ENCODE results near the gene ABHD1.
"Not testable (repeated sequence)": the region's sequence is repeated elsewhere in the genome, so short reads cannot be mapped to it uniquely, and the experiment has no call there.

The ABHD1 gene

DNA sequence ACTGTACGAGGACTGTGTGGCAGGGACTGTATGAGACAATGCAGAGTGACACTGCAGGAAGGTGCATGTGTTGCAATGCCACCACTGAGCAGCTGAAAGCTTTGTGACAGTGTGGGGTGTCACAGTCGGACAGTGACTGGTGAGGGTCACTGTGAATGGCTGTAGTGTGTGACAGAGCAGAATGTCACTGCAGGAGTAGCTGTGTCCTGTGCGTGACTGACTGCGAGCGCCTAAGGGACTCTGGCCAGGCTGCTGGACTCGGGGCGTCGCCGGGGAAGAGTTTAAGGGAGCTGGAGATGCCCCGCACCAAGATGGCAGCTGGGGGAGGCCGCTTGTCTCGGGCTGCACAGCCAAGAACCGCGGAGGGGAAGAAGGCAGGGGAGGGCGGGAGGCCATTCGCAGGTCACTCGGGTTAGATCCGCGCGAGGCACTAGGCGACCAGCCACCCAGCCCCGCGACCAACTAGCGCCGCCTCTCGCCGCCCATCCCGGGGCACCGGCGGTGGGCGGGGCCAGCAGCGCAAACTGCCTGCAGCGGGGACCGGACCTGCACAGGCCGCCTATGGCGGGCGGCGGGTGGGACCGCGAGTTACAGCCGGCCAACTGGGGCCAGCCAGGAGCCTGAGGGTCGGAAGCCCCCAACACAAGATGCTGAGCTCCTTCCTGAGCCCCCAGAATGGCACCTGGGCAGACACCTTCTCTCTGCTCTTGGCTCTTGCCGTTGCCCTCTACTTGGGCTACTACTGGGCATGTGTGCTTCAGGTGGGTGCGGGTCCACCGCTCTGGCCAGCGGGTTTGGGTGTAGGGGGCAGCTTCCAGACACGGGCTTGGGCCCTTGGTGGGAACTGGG lies at the start of gene ABHD1:
ABHD1 (plus strand) TSS at position 514 of the 849 bp plus-strand sequence; CDS start at position 648, 134 bp downstream.
- peak in 2 of 3 donors; percentile 9 to 44 for DNase-seq (ENCODE audit: low read depth in 2 of 3, low spot score in 1 of 3)

DNA sequence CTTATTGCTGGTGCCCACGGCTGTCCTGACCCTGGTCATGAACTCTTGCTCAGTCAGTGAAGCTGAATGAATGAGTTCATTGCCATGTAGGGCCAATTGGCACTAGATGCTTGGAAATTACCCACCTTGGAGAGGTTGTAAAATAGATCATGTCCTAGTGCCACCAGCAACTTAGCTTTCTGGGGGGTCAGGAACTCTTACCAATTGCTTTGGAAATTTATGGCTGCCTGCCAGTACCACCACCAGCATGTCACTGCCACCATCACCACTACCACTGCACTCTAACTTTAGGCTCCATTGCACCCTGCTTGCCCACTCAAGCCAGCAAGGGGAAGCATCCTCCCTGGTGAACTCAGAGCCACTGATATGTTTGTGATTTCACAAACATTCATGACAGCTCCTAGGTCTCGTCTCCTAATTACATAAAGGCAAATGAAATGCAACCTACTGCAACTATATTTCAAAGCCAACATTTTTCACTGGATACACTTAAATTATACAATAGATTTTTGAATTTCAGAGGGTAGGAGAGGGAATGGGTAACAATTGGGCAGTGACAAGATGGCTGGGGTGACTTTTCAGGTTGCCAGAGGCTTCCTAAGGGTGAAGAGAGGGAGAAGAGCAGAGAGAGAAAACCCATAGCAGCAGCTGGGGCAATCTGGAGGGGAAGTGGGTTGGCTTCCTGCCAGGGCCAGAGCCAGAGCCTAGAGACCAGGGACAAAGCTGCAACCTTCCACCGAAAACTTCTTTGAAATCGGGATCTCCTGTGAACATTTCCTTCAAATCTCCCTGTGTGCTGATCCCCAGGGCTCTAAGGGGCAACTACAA lies 48.7 kb upstream of the ABHD1 start:
- DNase-seq (ENCODE audit: low read depth in 2 of 3, low spot score in 1 of 3) = peak in 1 of 3 donors; percentile 26

DNA sequence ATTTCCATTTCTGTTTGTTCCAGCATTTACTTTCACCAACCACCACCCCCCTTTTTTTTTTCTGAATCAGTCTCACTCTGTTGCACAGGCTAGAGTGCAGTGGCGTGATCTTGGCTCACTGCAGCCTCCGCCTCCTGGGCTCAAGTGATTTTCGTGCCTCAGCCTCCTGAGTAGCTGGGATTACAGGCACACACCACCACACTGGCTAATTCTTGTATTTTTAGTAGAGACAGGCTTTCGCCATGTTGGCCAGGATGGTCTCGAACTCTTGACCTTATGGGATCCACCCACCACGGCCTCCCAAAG lies 48.1 kb upstream of the ABHD1 start:
- not testable (repeated sequence) for DNase-seq (ENCODE audit: low read depth in 2 of 3, low spot score in 1 of 3)

DNA sequence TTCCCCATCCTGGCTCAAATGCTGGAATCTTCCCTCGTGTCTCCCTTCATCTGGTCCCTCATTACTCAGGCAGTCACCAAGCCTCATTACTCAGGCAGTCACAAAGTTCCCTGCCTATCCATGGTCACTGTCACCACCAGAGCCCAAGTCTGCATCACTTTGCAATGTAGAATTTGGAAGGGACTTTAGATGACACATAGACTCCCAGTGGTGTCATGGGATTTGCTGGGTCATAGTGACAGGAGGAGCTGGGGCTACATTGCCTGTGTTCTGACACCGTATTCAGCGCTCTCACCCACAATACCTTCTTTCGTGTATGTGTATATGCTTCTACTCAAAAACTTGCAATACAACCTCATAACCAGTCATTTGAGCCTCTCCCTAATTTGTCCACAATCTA lies 47.3 kb upstream of the ABHD1 start:
- no peak for DNase-seq (ENCODE audit: low read depth in 2 of 3, low spot score in 1 of 3)

DNA sequence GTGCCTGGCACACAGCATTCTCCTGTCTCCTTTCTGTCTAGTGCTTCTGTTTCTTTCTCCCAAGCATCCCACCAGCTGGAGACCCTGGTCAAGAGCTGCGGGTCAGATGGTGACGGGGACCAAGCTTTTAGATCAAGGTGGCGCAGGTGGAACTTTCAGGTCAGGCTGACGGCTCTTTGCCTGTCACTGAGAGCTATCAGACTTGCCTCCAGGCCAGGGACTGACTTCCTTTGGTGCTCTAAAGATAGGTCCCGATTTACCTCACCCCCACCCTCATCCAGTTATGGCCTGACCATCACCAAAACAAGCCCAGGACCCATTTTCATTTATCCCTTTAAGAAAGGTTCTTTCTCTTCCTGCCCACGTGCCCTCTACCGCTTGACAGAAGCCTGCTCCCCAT lies 46.4 kb upstream of the ABHD1 start:
- no peak for DNase-seq (ENCODE audit: low read depth in 2 of 3, low spot score in 1 of 3)

DNA sequence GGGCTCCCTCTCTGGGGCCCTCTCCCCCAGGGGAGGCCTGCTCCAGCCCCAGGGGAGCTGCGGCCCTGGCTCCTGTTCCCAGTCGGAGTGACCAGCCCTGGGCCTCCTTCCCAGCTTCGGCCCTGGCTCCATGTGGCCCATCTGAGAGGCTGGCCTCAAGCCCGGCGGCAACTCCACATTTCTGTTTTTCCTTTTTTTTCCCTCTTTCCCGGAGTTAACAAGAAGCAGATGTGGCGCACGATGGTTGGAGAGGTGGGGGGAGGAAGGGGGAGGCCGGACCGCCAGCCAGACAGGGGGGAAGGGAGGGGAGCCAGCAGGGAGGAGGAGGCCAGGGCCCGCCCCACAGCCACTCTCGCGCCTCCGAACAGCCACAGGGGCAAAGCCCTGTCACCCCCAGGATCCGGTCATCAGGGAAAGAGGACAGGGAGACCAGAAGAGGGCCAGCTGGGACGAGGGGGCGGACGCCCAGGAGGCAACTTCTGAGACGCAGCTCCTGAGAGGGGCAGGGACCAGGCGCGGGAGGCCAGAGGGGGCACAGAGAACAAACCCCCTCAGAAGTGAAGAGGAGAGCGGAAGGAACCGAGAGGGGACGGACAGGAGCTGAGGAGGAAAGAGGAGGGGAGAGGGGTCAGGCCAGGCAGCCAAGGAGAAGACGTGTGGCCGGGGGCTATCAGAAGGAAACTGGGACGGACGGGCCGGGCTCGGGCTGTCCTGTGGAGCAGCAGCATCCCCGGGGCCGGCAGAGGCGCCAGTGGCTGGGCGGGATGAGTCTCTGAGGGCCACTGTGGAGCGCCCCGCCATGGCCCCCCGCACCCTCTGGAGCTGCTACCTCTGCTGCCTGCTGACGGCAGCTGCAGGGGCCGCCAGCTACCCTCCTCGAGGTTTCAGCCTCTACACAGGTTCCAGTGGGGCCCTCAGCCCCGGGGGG lies 45.1 kb upstream of the ABHD1 start, which contains the start of gene EMILIN1:
EMILIN1 (plus strand) TSS at position 349 of the 928 bp plus-strand sequence; CDS start at position 800, 451 bp downstream.
- no peak for DNase-seq (ENCODE audit: low read depth in 2 of 3, low spot score in 1 of 3)

DNA sequence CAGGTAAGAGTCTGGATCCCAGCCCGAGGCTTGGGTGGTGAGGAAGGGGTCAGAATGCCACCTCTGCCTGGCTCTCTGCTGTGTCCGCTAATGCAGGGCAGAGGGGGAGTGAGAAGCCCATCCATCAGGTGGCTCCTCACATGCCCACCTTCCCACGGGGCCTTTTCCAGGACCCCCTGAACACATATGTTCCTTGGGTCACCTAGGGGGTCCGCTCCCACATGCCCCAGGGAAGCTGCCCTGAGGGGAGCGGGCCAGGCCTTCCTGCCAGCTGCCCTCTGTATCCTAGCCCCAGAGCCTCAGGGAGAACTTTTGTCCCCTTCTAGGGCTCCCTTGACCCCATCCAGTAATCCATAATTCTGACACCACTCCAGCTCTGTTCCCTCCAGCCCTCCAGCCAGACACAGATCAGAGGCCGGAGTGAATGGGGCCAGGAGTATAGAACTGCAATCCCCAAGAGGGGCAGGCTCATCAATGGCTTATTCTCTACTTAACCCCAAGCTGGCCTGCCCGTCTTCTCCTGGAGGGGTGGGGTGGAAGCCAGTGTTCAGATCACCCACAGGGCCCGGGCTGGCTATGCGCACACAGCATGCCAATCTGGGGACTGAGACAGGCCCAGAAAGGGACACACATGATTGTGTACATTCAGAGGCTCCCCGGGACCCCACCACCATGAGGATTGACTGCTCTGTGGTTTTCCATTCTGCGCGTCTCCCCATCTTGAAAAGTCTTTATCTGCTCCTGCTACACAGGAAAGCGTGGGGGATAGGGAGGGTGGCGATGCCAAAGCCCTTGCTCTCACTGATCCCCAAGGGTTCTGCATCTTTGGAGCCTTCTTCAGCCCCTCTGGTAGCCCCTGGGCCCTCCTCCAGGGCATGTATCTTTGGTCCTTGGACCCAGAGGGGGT lies 44.1 kb upstream of the ABHD1 start:
- DNase-seq (ENCODE audit: low read depth in 2 of 3, low spot score in 1 of 3) = no peak

DNA sequence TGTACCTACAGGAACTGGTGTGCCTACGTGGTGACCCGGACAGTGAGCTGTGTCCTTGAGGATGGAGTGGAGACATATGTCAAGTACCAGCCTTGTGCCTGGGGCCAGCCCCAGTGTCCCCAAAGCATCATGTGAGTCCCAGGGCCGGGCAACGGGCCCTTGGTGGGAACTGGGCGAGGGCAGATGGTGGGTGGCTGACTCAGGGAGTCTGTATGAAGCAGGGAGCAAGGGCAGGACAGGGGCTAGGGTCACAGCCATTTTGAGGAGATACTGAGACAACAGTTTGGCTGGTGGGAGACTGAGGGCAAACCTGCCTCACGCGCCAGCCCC lies 43.5 kb upstream of the ABHD1 start:
- no peak for DNase-seq (ENCODE audit: low read depth in 2 of 3, low spot score in 1 of 3)

DNA sequence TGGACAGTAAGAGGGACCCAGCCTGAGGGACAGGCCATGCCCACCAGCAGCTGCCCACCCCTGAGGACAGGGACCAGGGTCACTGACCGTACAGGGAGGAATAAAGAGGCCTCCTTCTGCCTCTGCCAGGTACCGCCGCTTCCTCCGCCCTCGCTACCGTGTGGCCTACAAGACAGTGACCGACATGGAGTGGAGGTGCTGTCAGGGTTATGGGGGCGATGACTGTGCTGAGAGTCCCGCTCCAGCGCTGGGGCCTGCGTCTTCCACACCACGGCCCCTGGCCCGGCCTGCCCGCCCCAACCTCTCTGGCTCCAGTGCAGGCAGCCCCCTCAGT lies 43.0 kb upstream of the ABHD1 start:
- DNase-seq (ENCODE audit: low read depth in 2 of 3, low spot score in 1 of 3) = no peak

DNA sequence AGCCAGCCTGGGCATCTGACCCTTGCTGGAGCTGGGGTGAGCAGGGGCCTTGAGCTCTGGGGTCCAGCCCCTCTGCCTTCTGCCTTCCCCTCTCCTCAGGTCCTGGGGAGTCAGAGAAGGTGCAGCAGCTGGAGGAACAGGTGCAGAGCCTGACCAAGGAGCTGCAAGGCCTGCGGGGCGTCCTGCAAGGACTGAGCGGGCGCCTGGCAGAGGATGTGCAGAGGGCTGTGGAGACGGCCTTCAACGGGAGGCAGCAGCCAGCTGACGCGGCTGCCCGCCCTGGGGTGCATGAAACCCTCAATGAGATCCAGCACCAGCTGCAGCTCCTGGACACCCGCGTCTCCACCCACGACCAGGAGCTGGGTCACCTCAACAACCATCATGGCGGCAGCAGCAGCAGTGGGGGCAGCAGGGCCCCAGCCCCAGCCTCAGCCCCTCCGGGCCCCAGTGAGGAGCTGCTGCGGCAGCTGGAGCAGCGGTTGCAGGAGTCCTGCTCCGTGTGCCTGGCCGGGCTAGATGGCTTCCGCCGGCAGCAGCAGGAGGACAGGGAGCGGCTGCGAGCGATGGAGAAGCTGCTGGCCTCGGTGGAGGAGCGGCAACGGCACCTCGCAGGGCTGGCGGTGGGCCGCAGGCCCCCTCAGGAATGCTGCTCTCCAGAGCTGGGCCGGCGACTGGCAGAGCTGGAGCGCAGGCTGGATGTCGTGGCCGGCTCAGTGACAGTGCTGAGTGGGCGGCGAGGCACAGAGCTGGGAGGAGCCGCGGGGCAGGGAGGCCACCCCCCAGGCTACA lies 41.4 kb upstream of the ABHD1 start:
- DNase-seq (ENCODE audit: low read depth in 2 of 3, low spot score in 1 of 3) = no peak

DNA sequence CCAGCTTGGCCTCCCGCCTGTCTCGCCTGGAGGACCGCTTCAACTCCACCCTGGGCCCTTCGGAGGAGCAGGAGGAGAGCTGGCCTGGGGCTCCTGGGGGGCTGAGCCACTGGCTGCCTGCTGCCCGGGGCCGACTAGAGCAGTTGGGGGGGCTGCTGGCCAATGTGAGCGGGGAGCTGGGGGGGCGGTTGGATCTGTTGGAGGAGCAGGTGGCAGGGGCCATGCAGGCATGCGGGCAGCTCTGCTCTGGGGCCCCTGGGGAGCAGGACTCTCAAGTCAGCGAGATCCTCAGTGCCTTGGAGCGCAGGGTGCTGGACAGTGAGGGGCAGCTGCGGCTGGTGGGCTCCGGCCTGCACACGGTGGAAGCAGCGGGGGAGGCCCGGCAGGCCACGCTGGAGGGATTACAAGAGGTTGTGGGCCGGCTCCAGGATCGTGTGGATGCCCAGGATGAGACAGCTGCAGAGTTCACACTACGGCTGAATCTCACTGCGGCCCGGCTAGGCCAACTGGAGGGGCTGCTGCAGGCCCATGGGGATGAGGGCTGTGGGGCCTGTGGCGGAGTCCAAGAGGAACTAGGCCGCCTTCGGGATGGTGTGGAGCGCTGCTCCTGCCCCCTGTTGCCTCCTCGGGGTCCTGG lies 40.7 kb upstream of the ABHD1 start:
- DNase-seq (ENCODE audit: low read depth in 2 of 3, low spot score in 1 of 3) = no peak

DNA sequence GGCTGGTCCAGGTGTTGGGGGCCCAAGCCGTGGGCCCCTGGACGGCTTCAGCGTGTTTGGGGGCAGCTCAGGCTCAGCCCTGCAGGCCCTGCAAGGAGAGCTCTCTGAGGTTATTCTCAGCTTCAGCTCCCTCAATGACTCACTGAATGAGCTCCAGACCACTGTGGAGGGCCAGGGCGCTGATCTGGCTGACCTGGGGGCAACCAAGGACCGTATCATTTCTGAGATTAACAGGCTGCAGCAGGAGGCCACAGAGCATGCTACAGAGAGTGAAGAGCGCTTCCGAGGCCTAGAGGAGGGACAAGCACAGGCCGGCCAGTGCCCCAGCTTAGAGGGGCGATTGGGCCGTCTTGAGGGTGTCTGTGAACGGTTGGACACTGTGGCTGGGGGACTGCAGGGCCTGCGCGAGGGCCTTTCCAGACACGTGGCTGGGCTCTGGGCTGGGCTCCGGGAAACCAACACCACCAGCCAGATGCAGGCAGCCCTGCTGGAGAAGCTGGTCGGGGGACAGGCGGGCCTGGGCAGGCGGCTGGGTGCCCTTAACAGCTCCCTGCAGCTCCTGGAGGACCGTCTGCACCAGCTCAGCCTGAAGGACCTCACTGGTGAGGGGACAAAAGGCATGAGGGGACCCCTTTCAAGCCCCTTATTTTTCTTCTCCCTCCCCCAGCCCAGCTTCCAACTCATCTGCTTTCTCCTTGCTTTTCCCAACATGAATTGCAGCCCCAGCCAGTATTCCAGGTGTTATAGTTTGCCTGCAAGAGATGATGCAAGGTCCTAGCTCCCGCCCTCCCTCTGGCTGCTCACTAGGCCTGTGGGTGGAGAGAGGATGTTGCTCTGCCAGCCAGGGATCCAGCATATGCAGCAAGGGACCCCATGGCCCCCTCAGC lies 40.0 kb upstream of the ABHD1 start:
- no peak for DNase-seq (ENCODE audit: low read depth in 2 of 3, low spot score in 1 of 3)

DNA sequence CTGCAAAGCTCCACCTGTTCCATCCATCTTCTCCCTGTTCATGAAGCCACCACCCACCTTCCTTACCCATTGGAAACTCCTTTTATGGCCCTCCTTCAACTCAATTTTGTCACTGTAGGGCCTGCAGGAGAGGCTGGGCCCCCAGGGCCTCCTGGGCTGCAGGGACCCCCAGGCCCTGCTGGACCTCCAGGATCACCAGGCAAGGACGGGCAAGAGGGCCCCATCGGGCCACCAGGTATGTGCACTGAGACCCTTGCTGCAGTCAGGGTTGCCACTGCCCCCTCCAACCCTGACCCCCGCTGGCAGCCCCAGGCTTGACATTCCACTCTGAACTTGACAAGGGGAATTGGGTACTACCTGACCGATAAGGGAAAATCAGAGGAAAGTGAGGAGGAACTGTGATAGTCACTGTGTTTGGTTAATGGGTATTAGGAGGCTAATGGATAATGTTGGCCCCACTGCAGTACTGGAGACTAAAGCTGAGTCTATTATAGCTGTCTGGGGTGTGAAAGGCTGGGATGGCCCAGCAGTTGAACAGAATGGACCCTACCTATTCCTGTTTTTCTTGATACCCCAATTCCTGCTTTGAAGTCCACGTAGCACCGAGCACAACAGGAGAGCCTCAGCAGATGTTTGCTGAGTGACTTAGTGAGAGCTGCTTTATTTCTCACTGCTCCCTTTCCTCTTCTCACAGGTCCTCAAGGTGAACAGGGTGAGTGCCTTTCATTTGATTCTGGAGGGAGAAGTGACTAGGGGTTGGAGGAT lies 39.1 kb upstream of the ABHD1 start:
- no peak for DNase-seq (ENCODE audit: low read depth in 2 of 3, low spot score in 1 of 3)

DNA sequence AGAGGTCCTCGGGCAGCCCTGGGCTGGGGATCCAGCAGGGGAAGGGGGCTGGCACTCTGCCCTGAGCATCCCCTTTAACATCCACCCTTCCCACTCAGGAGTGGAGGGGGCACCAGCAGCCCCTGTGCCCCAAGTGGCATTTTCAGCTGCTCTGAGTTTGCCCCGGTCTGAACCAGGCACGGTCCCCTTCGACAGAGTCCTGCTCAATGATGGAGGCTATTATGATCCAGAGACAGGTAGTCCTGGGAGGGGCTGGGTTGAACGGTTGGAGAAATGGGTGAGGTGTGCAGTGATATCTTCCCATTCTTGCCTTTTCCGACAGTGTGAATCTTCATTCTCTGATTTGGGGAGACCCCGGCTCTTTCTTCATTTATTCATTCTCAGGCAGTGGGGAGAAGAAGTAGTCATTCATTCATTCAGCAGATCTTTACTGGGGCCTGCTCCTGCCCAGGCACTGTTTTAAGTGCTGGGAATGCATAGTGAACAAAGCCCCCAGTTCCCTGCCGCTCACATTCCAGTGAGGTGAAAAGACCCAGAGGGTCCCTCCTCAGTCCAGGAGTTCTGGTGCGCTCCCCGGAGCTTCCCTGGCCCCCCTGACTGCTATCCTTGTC lies 38.4 kb upstream of the ABHD1 start:
- DNase-seq (ENCODE audit: low read depth in 2 of 3, low spot score in 1 of 3) = no peak

DNA sequence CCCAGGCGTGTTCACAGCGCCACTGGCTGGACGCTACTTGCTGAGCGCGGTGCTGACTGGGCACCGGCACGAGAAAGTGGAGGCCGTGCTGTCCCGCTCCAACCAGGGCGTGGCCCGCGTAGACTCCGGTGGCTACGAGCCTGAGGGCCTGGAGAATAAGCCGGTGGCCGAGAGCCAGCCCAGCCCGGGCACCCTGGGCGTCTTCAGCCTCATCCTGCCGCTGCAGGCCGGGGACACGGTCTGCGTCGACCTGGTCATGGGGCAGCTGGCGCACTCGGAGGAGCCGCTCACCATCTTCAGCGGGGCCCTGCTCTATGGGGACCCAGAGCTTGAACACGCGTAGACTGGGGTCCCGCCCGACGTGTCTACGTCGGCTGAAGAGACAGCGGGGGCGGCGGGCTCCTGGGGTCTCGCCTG lies 37.9 kb upstream of the ABHD1 start:
- peak in 1 of 3 donors; percentile 32 for DNase-seq (ENCODE audit: low read depth in 2 of 3, low spot score in 1 of 3)

DNA sequence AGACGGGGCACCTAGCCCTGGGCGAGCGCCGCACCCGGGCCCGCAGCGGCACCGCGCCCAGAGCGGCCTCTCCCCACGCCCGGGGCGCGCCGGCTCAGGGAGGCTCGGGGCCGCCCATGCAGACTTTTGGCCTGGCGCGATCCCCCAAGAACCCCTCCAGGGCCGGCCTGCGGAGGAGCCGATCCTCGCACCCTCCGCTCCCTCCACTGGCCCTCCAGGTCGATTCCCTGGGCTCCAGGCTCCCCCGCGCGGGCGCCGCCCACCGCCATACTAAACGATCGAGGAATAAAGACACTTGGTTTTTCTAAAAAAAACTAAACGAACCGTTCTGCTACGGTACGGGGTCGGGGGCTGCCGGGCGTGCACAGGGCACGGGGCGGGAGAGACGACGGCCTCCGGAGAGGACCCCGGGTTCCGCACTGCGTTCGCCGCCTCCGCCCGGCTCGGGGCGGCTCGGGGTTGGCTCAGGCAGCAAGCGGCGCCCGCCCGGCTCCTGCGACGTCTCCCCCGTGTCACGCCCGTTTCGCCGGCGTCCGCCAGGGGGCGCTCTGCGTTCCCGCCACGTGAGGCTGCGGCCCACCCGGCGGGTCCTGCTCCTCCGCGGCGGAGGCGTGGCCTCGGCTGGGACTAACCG lies 37.4 kb upstream of the ABHD1 start:
- peak; percentile 96 to 97 (median 97) for DNase-seq (ENCODE audit: low read depth in 2 of 3, low spot score in 1 of 3)
